NCI-H82 treated with DMSO at 0.1 percent for 48 hours (cell line): Measurements from ENCODE around the gene NFYC.

Experiments used
- DNase-seq: peaks from one replicate; lab custom pipeline; 2025; ENCODE audit not compliant: unreplicated experiment; lab: John Stamatoyannopoulos, UW

Gene NFYC

GRCh38 chr1:40794974-40795715 lies 103.6 kb downstream of the NFYC start:
- DNase-seq, result no peak

DNA sequence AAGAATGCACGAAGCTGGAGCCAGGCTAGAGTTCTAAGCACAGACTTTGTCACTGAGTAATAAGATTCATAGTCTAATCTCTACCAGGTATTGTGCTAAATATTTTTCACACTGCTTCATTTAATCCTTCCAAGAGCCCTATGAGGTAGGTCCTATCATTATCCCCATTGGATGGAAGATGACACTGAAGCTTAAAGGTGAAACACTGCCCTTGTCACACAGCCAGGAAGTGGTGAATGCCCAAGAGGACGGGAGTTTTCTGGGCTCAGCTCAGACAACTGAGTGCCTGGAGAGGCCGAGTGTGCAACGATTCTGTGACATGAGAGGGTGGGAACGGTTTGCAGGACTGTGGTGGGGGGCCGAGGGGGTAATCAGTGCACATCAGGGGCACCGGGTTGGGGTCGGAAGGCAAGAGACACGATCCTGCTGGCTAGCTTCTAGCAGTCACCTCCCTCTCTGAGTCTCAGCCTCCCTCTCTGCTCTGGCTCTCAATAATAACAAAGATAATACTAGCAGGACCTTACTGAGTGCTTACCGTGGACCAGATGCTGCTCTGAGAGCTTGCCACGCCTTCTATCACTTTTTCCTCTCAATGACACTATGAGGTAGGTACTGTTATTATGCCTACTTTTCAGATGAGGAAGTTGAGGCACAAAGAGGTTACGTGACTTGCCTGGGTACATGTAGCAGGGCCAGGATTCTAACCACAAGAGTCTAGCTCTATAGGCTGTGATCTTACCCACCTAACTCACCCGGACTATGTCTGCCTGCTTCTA lies 104.5 kb downstream of the NFYC start:
- no peak for DNase-seq

GRCh38 chr1:40796939-40797667 lies 105.6 kb downstream of the NFYC start:
- DNase-seq, result no peak

DNA sequence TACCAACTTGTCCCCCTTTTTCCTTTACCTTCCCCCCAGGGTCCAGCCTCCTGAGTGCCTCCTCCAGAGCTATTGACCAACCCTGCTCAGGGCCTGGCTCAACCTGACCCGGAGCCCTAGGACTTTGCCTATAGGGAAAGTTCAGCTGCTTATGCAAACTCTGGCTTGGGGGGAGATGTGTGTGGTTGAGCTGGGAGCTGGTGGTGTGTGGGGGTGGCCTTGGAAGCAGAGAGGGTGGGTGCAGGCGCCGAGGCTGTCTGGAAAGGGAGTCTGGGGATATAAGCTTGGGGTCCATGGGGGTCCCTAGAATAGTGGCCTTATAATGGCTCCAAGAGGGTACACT lies 106.1 kb downstream of the NFYC start:
- no peak for DNase-seq

DNA sequence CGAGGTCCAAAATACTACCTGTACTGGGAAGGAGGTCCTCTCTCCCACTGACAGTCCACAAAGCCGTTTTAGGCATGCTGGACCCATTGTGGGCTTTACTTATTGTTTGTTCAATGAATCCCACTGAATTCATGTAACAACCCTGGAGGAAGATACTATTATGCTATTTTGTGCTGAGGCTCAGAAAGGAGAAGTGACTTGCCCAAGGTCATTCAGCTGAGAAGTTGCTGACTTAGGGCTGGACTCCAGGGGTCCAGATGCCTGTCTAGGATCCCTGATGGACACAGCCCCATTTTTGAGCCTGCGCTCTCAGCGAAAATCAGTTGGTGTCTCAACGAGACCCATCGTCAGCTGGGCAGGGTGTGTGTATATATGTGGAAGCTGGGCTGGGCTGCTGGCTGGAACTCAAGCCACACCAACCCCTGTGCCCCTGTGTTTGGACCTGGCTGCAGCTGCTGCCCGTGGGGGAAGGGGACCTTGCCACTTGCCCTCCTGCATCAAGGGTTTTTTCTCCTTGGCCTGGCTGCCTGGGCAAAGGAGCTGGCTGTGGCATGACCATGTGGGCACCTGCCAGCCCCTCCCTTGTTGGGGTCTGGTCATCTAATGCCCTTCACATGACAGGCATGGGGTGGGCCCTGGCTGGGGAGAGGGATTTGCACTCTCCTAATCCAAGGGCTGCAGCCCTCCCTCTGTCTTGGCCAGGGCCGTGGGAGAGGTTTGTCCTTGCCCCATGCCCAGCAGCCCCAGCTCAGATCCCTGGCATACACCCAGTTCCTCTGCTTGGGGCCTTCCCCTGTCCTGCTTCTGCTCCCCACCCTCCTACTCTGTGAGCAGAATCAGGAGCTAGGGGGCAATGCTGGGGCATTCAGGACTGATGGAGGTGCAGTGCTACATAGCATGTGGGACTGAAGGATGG lies 107.1 kb downstream of the NFYC start:
- no peak for DNase-seq

- DNase-seq, result no peak
Observed at GRCh38 chr1:40799351-40799867, 107.9 kb downstream of the NFYC start.

DNA sequence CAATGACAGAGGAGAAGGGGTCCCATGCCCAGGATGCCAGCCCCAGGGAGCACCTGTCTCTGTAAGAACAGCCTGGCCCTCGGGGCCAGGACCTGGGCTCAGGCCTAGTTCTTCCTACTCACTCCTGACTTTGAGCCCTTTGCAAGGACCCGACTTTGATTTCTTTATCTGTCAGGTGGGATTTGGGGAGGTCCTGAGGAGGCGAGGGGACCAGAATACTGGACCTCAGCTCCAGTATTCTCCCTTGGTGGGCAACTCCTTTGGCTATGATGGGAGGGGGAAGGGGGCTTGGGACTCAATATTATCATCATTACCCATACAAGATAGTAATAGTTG lies 110.2 kb downstream of the NFYC start:
- no peak for DNase-seq

DNA sequence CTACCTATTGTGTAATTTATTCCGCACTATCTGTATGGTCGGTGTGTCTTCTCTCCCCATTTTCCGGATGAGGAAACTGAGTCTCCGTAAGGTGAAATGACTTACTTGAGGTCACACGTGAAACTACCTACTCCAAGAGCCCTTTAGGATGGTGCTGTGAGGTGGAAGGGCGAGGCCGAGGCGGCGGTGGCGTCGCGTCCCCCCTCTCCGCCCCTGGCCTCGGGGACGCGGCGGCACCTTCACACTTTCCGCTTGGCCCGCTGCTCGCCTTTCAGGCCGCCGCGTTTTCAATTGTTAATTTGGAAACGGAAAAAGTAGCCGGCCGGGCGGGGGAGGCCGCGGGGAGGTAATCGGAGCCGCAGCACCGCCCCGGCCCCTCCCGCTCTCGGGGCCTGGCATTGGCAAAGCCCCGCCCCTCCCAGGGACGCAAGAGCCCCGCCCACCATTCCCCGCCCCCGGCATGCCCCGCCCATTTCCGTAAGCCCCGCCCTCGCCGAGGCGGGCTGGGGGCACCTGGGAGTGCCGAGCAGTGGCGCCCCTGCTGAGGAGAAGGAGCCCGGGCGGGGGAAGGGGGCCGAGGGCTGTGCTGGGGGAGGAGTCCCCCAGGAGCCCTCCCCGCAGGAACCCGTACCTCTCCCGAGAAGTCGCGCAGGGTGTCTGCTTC lies 110.7 kb downstream of the NFYC start:
- no peak for DNase-seq

DNA sequence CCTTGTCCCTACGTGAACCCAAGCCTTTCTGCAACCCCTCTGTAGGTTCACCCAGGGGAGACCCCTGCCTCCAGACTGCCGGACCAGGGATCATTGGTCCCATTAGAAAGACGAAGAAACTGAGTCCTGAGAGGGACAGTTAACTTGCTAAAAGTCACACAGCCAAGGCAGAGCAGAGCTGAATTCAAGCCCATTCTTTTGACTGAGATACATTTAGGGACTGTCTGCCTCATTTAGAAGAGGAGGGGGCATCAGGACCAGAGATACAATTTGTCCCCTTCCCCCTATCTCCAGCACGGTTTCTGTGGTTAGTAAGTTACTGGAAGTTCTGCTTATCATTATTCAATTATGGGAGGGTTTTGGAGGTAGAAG lies 111.2 kb downstream of the NFYC start:
- DNase-seq, result no peak

- no peak for DNase-seq
Observed at GRCh38 chr1:40803447-40803846, 111.9 kb downstream of the NFYC start.

GRCh38 chr1:40803902-40804301 lies 112.4 kb downstream of the NFYC start:
- DNase-seq, result no peak

- DNase-seq, result no peak
Observed at GRCh38 chr1:40806240-40806639, 114.7 kb downstream of the NFYC start.

DNA sequence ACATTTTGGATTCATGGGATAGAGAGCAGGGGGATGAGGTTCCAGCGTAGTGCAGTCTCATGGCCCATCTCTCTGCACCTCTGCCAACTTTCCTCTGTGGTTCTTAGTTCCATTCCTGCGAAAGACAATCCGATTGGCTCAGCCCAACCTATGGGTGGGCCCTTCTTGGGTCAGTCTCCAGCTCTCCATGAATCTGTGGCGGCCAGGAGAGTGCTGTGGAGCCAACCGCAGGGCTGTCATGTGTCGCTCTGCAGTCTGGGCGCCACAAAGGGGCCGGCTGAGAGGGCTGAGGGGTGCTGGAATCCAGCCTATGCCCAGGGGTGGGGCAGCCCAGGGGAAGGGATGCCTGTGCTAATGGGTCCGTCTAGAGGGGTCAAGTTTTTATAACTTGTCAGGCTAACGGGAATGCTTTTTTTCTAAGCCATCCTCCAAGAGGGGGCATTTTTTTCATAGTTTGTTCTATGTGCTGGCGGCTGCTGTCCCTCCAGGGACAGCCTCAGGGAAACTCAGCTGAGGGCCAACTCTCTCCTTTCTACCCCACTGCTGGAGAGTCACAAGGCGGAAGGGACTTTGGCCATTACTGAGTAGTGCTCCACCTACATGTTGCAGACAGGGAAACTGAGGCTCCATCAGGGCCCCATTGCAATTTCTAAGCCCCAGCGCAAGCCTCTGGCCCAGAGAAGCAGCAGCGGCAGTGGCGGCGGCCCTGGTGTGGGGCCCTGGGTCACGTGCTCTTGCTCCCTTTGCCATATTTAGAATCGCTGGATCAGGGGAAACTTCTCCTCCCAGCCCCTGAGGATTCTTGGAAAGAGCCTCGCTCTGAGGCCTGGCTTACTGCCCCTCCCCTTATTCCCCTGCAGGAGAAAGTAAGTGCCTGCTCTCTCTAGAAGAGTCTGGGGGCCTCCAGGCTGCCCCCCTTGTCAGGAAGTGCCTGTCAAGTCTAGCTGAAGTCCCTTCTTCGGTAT lies 115.5 kb downstream of the NFYC start:
- no peak for DNase-seq

DNA sequence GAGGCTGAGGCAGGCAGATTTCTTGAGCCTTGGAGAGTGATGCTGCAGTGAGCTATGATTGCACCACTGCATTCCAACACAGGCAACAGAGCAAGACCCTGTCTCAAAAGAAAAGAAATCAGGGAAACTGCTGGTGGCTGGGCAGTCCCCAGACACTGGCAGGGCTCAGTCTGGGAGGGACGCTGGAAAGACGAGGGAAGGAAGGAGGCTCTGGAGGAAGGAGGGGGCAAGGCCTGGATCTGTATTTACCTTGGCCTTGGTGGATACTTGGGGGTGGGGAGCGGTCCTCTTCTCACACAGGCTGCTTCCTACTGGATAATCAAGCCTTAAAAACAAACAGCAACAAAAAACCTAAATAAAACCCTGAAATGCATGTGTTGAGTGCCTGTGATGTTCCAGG lies 116.5 kb downstream of the NFYC start:
- DNase-seq, result no peak

GRCh38 chr1:40808444-40808843 lies 116.9 kb downstream of the NFYC start:
- DNase-seq, result no peak

DNA sequence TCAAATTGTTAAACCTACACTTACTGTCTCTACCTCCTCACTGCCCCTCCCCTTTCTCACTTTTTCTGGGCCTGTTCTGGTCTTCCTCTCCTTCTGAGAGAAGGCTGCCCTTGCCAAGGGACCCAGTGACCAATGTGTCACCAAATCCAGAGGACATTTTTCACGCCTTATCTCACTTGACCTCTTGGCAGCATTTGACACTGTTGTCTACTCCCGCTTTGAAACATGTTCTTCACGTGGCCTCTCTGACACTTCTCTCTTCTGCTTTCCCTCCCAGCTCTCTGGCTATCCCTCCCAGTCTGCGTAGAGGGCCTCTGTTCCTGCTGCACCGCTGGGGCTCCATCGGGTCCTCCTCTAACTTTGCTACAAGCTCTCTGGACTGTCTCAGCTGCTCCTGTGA lies 117.4 kb downstream of the NFYC start:
- no peak for DNase-seq

- DNase-seq, result no peak
Observed at GRCh38 chr1:40810927-40811326, 119.4 kb downstream of the NFYC start.

DNA sequence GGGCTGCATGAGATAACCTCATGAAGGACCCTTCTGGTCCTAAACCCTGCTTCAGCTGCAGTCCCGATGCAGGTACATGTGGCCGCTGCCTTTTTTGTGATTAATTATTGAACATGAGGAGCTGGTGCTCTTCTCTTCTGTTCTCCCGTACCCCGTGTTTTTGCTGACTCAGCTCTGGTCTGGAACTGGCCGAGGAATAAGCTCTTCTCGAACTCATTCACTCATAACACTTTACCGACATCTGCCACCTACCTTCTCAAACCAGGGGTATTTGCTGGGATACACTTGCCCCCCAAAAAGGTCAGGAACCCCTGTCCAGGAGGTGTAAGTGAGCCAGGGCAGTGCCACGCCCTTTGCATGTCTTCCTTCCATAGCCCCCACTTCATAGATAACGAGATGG lies 123.9 kb downstream of the NFYC start:
- DNase-seq, result no peak

- no peak for DNase-seq
Observed at GRCh38 chr1:40817791-40818263, 126.3 kb downstream of the NFYC start.
